H1 (cell line): ENCODE data around the gene ANKS1B.

Source experiments
- CBX8 ChIP-seq: fragments of 300-800, 300-1000 bp; sonication (generic); IDR thresholded peaks from 2 replicates; pipeline ENCODE4 v1.7.1; 2016; ENCODE audit warnings: low read depth, low read length, borderline replicate concordance
- CTCF ChIP-seq, 3 experiments: IDR thresholded peaks; 1 replicate in 2 of 3; 2 replicates in 1 of 3; pipeline versions ENCODE4 v1.5.1 to v1.6.1; 2011; ENCODE audit warnings: low read length in 3 of 3, mild to moderate bottlenecking in 3 of 3, inconsistent platforms in 2 of 3, low read depth in 1 of 3, moderate library complexity in 1 of 3; ENCODE audit not compliant: insufficient read depth in 1 of 3; ENCODE audit errors: control extremely low read depth in 1 of 3
- E2F6 ChIP-seq: IDR thresholded peaks from 2 replicates; pipeline ENCODE4 v1.6.1; 2012; ENCODE audit warnings: inconsistent platforms
- JUN ChIP-seq: IDR thresholded peaks from 2 replicates; pipeline ENCODE4 v1.6.1; 2011; ENCODE audit warnings: low read depth, mild to moderate bottlenecking, improper control_type of control experiment, low read length
- POLR2A ChIP-seq, 2 experiments: IDR thresholded peaks; 1 replicate in 1 of 2; 2 replicates in 1 of 2; pipeline ENCODE4 v1.6.1; 2011; ENCODE audit warnings: low read depth in 2 of 2, low read length in 2 of 2, mild to moderate bottlenecking in 2 of 2; ENCODE audit errors: control extremely low read depth in 1 of 2
- POLR2AphosphoS5 ChIP-seq: IDR thresholded peaks from 2 replicates; pipeline ENCODE4 v1.6.1; 2011; ENCODE audit warnings: low read depth, low read length
- RAD21 ChIP-seq, 2 experiments: IDR thresholded peaks in 1 of 2; conservative IDR thresholded peaks in 1 of 2; 2 replicates each; pipeline ENCODE4 v1.6.1; 2011; ENCODE audit warnings: low read depth in 2 of 2, low read length in 2 of 2, improper control_type of control experiment in 1 of 2, inconsistent platforms in 1 of 2, mild to moderate bottlenecking in 1 of 2, moderate library complexity in 1 of 2
- RXRA ChIP-seq: IDR thresholded peaks from 2 replicates; pipeline ENCODE4 v1.6.1; 2011; ENCODE audit warnings: low read depth, mild to moderate bottlenecking, low read length, moderate library complexity; ENCODE audit not compliant: insufficient read depth
- TAF1 ChIP-seq: IDR thresholded peaks from 2 replicates; pipeline ENCODE4 v1.6.1; 2011; ENCODE audit warnings: mild to moderate bottlenecking, low read depth, low read length
- USF2 ChIP-seq: IDR thresholded peaks from 2 replicates; pipeline ENCODE4 v1.6.1; 2011; ENCODE audit warnings: low read length, improper control_type of control experiment

- TF ChIP-seq CTCF (IDR thresholded peaks at IDR 0.05; ENCODE audit: control extremely low read depth in 1 of 3, insufficient read depth in 1 of 3, low read depth in 1 of 3, low read length in 3 of 3) (no peak), USF2 (no peak), JUN (no peak), TAF1 (no peak), RXRA (no peak), POLR2A (IDR thresholded peaks at IDR 0.05; ENCODE audit: control extremely low read depth in 1 of 2, low read depth in 2 of 2, low read length in 2 of 2) (no peak), E2F6 (no peak), CBX8 (no peak), RAD21 (IDR thresholded peaks at IDR 0.05 in 1 of 2, conservative IDR thresholded peaks at IDR 0.05 in 1 of 2; ENCODE audit: low read depth in 2 of 2, low read length in 2 of 2) (no peak), POLR2AphosphoS5 (no peak)
These were observed 1061.9 kb downstream of the ANKS1B start for GRCh38 chr12:98922871-98923270.
